ENCODE measurements around the gene CAMK1D.
"Not testable (repeated sequence)": the region's sequence is repeated elsewhere in the genome, so short reads cannot be mapped to it uniquely, and the experiment has no call there.

CAMK1D gene

GRCh38 chr10:12710157-12710556 lies 360.8 kb downstream of the CAMK1D start:
- in situ Hi-C loops (cut with HindIII; ENCODE audit: low sequenced_read_pairs) = loop anchor here (25.0 kb wide), 1 partner anchor 448 kb away; no protein-coding TSS in a partner anchor

GRCh38 chr10:12710594-12711349 lies 361.4 kb downstream of the CAMK1D start:
- in situ Hi-C loops (cut with HindIII; ENCODE audit: low sequenced_read_pairs) = loop anchor here (25.0 kb wide), 1 partner anchor 448 kb away; no protein-coding TSS in a partner anchor

GRCh38 chr10:12711350-12711708 lies 362.0 kb downstream of the CAMK1D start:
- in situ Hi-C loops (cut with HindIII; ENCODE audit: low sequenced_read_pairs) = loop anchor here (25.0 kb wide), 1 partner anchor 449 kb away; no protein-coding TSS in a partner anchor

- in situ Hi-C loops (cut with HindIII; ENCODE audit: low sequenced_read_pairs) = loop anchor here (25.0 kb wide), 1 partner anchor 450 kb away; no protein-coding TSS in a partner anchor
Measured at GRCh38 chr10:12712293-12712983, 363.1 kb downstream of the CAMK1D start.

GRCh38 chr10:12712984-12713316 lies 363.6 kb downstream of the CAMK1D start:
- in situ Hi-C loops (cut with HindIII; ENCODE audit: low sequenced_read_pairs) = loop anchor here (25.0 kb wide), 1 partner anchor 451 kb away; no protein-coding TSS in a partner anchor

GRCh38 chr10:12716042-12716441 lies 366.7 kb downstream of the CAMK1D start:
- in situ Hi-C loops (cut with HindIII; ENCODE audit: low sequenced_read_pairs) = loop anchor here (25.0 kb wide), 1 partner anchor 454 kb away; no protein-coding TSS in a partner anchor

GRCh38 chr10:12717981-12718707 lies 368.8 kb downstream of the CAMK1D start:
- in situ Hi-C loops (cut with HindIII; ENCODE audit: low sequenced_read_pairs) = loop anchor here (25.0 kb wide), 1 partner anchor 456 kb away; no protein-coding TSS in a partner anchor

GRCh38 chr10:12719365-12719764 lies 370.0 kb downstream of the CAMK1D start:
- in situ Hi-C loops (cut with HindIII; ENCODE audit: low sequenced_read_pairs) = loop anchor here (25.0 kb wide), 1 partner anchor 457 kb away; no protein-coding TSS in a partner anchor

GRCh38 chr10:12720217-12720981 lies 371.1 kb downstream of the CAMK1D start:
- in situ Hi-C loops (cut with HindIII; ENCODE audit: low sequenced_read_pairs) = loop anchor here (25.0 kb wide), 1 partner anchor 458 kb away; no protein-coding TSS in a partner anchor

- in situ Hi-C loops (cut with HindIII; ENCODE audit: low sequenced_read_pairs) = loop anchor here (25.0 kb wide), 1 partner anchor 459 kb away; no protein-coding TSS in a partner anchor
Measured at GRCh38 chr10:12721334-12721733, 372.0 kb downstream of the CAMK1D start.

GRCh38 chr10:12723220-12723619 lies 373.9 kb downstream of the CAMK1D start:
- in situ Hi-C loops (cut with HindIII; ENCODE audit: low sequenced_read_pairs) = loop anchor here (25.0 kb wide), 1 partner anchor 461 kb away; no protein-coding TSS in a partner anchor

- in situ Hi-C loops (cut with HindIII; ENCODE audit: low sequenced_read_pairs) = loop anchor here (25.0 kb wide), 1 partner anchor 463 kb away; no protein-coding TSS in a partner anchor
Measured at GRCh38 chr10:12724807-12725579, 375.6 kb downstream of the CAMK1D start.

GRCh38 chr10:12725580-12725888 lies 376.2 kb downstream of the CAMK1D start:
- in situ Hi-C loops (cut with HindIII; ENCODE audit: low sequenced_read_pairs) = not testable (repeated sequence)

GRCh38 chr10:12726971-12727831 lies 377.9 kb downstream of the CAMK1D start:
- in situ Hi-C loops (cut with HindIII; ENCODE audit: low sequenced_read_pairs) = no loop called here

- in situ Hi-C loops (cut with HindIII; ENCODE audit: low sequenced_read_pairs) = no loop called here
Measured at GRCh38 chr10:12727832-12728215, 378.5 kb downstream of the CAMK1D start.

- in situ Hi-C loops (cut with HindIII; ENCODE audit: low sequenced_read_pairs) = no loop called here
Measured at GRCh38 chr10:12728494-12728893, 379.1 kb downstream of the CAMK1D start.

GRCh38 chr10:12729885-12730284 lies 380.5 kb downstream of the CAMK1D start:
- in situ Hi-C loops (cut with HindIII; ENCODE audit: low sequenced_read_pairs) = no loop called here

- in situ Hi-C loops (cut with HindIII; ENCODE audit: low sequenced_read_pairs) = no loop called here
Measured at GRCh38 chr10:12730809-12731519, 381.6 kb downstream of the CAMK1D start.

Data from DLD1 (cell line).